Parathyroid adenoma (tissue), 2 donors: ENCODE measurements around the gene GLP1R.

Experiments used
- H2AFZ ChIP-seq: fragments of 300-600 bp; sonication (generic); one replicate; pipeline ENCODE4 v1.7.0; 2017; ENCODE audit warnings: antibody characterized with exemption, mild to moderate bottlenecking
- H3K27ac ChIP-seq: fragments of 300-600 bp; sonication (generic); one replicate; pipeline ENCODE4 v1.7.0; 2017
- H3K27me3 ChIP-seq: fragments of 300-600 bp; sonication (generic); one replicate; pipeline ENCODE4 v1.7.0; 2017; ENCODE audit warnings: low read length; ENCODE audit not compliant: control insufficient read depth, insufficient read depth
- H3K36me3 ChIP-seq: fragments of 300-600 bp; sonication (generic); one replicate; pipeline ENCODE4 v1.7.0; 2017; ENCODE audit warnings: low read length; ENCODE audit not compliant: control insufficient read depth, insufficient read depth
- H3K4me1 ChIP-seq: fragments of 300-600 bp; sonication (generic); one replicate; pipeline ENCODE4 v1.7.0; 2017; ENCODE audit warnings: control low read depth
- H3K4me2 ChIP-seq: fragments of 300-600 bp; sonication (generic); one replicate; pipeline ENCODE4 v1.7.0; 2017; ENCODE audit warnings: low read length
- H3K4me3 ChIP-seq: fragments of 300-600 bp; sonication (generic); one replicate; pipeline ENCODE4 v1.7.0; 2017; ENCODE audit warnings: low read depth, low read length
- H3K79me2 ChIP-seq: fragments of 300-600 bp; sonication (generic); one replicate; pipeline ENCODE4 v1.7.0; 2017; ENCODE audit warnings: control low read depth
- H3K9ac ChIP-seq: fragments of 300-600 bp; sonication (generic); one replicate; pipeline ENCODE4 v1.7.0; 2017; ENCODE audit warnings: mild to moderate bottlenecking
- H3K9me3 ChIP-seq: fragments of 300-600 bp; sonication (generic); one replicate; pipeline ENCODE4 v1.7.0; 2017; ENCODE audit warnings: low read length; ENCODE audit not compliant: control insufficient read depth
- TF ChIP-seq, protein P1 (sequence below): fragments of 300-600 bp; sonication (generic); IDR thresholded peaks from one replicate; pipeline ENCODE4 v1.7.0; 2017; ENCODE audit warnings: antibody characterized with exemption, mild to moderate bottlenecking
- donor health status: primary hyperparathyroidism.

Gene GLP1R

DNA sequence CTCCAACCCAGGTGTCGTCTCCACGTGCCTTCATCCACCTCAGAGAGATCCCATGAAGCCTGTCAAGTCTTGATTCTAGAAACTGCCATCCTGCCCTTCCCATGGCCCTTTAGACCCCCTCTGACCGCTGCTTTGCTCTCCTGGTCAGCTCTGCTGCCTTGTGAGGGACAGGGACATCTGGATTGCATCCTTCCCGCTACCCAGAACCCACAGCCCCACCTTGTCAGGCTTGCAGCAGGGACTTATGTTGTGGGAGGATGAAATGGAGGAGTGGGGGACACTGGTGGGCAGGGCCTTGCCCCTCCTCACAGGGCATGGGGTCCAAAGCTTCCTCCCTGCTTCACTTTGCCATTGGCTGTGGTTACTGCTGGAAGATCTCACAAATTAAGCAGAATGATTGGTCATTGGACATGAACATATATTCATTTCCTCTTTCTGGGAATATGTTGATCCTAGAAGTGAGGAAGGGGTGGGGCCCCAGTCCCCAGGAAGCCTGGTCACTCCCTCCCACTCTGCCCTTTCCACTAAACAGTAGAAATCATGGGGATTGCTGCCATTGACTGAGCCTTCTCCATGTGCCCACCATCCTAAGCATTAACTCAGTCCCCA is 4.5 kb downstream of the GLP1R start:
- H2AFZ ChIP-seq, result no peak overlapping the region
- H3K27me3 ChIP-seq, result peaks cover 3% of the 10 kb centered on the region
- no peak overlapping the region for H3K4me3 ChIP-seq
- TF ChIP-seq, protein P1, sequence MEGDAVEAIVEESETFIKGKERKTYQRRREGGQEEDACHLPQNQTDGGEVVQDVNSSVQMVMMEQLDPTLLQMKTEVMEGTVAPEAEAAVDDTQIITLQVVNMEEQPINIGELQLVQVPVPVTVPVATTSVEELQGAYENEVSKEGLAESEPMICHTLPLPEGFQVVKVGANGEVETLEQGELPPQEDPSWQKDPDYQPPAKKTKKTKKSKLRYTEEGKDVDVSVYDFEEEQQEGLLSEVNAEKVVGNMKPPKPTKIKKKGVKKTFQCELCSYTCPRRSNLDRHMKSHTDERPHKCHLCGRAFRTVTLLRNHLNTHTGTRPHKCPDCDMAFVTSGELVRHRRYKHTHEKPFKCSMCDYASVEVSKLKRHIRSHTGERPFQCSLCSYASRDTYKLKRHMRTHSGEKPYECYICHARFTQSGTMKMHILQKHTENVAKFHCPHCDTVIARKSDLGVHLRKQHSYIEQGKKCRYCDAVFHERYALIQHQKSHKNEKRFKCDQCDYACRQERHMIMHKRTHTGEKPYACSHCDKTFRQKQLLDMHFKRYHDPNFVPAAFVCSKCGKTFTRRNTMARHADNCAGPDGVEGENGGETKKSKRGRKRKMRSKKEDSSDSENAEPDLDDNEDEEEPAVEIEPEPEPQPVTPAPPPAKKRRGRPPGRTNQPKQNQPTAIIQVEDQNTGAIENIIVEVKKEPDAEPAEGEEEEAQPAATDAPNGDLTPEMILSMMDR, result no peak
- H3K4me1 ChIP-seq, result no peaks in the 10 kb centered on the region
- H3K4me2 ChIP-seq, result no peak overlapping the region
- no peak overlapping the region for H3K9ac ChIP-seq
- no peak overlapping the region for H3K27ac ChIP-seq
- no peaks in the 10 kb centered on the region for H3K79me2 ChIP-seq
- no peaks in the 10 kb centered on the region for H3K9me3 ChIP-seq
- no peaks in the 10 kb centered on the region for H3K36me3 ChIP-seq

DNA sequence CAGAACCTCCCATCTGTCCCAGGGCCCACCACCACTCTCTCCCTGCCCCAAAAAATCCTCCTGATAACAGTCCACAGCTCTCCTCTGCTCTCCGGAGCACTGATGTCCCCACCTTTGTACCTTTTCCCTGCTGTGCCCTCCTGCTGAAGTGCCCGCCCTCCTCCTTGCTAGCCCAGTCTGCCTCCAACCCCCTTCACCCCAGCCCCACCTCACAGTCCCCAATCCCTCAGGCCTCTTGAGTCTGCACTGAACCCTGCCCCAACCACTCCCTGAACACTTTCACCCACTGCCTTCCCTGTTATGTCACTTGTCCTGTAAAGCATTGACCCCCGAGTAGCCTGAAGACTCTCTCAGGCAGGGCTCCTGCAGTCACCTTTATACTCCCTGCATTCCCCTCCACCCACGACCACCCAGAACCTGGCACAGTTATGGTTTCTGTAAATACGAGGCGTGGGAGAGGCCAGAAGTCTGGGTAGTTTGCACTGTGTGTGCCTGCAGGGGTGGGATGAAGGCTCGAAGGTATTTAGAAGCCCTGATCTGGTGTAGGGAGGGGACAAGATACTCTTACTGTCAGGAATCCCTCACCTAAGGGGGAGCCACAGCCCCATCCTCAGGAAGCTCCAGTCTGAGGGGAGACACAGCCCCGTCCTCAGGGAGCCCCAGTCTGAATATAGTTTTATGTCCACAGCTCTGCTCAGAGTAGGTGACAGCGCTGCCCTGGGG is 5.4 kb downstream of the GLP1R start:
- Histone ChIP-seq H2AFZ (no peak overlapping the region), H3K36me3 (no peaks in the 10 kb centered on the region), H3K27ac (no peak overlapping the region), H3K4me3 (no peak overlapping the region), H3K9ac (no peak overlapping the region), H3K27me3 (no peaks in the 10 kb centered on the region), H3K79me2 (no peaks in the 10 kb centered on the region), H3K9me3 (no peaks in the 10 kb centered on the region), H3K4me2 (no peak overlapping the region), H3K4me1 (no peaks in the 10 kb centered on the region)
- TF ChIP-seq, protein P1, result no peak

DNA sequence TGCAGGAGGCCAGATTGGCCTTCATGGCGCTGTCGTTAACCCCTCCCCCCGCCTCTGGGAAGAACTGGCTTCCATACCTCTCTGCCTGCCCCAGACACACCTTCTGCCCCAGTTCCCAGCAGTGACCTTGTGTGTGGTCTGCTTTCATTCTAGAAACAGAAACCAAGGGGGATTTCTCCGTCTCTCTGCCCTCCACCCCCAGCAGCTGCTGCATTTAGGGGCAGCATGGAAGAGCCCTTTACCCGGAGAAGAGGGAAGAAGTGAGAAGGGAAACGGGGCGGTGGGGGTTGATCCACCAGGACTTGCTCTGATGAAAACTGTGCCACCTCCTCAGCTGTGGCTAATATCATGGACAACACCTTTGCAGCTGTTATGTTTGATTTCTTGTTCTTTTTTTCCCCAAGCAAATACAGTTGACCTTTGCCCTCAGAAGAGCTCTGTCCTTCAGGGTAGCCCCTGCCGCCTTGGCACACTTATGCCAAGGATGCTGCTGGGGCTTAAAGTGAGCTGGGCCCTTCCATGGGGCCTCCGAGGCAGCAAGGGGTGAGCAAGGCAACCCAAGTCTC is 6.1 kb downstream of the GLP1R start:
- Histone ChIP-seq H3K4me1 (no peaks in the 10 kb centered on the region), H3K27me3 (no peaks in the 10 kb centered on the region), H3K27ac (no peak overlapping the region), H3K4me3 (no peak overlapping the region), H2AFZ (no peak overlapping the region), H3K36me3 (no peaks in the 10 kb centered on the region), H3K79me2 (no peaks in the 10 kb centered on the region), H3K9ac (no peak overlapping the region), H3K4me2 (no peak overlapping the region), H3K9me3 (no peaks in the 10 kb centered on the region)
- TF ChIP-seq, protein P1, result no peak

- Histone ChIP-seq H3K27me3 (no peaks in the 10 kb centered on the region), H3K4me1 (no peaks in the 10 kb centered on the region), H3K4me2 (no peak overlapping the region), H3K27ac (no peak overlapping the region), H3K9ac (no peak overlapping the region), H3K36me3 (no peaks in the 10 kb centered on the region), H3K9me3 (no peaks in the 10 kb centered on the region), H3K79me2 (no peaks in the 10 kb centered on the region), H3K4me3 (no peak overlapping the region), H2AFZ (no peak overlapping the region)
- TF ChIP-seq, protein P1, result no peak
Observed at GRCh38 chr6:39055661-39056060, 7.1 kb downstream of the GLP1R start.
